Heart right ventricle (tissue), 16 donors: ENCODE results near the gene WDR83. TPM values are rescaled to one million over a fixed set of nuclear protein-coding genes. Genes with fewer than 3 reads are reported as not detected.

Source experiments
- ATAC-seq, 8 donors: fragments of 200-7000 bp; cut with Tn5 transposase; one replicate each; pipeline ENCODE4 v1.9.1; 2020; ENCODE audit warnings: mild to moderate bottlenecking in 8 of 8, moderate library complexity in 8 of 8, moderate number of reproducible peaks in 1 of 8
- DNase-seq, 2 donors: peaks; one replicate each; pipeline ENCODE4 v3.0.0-alpha.2; 2020
- H3K27ac ChIP-seq, 10 donors: fragments of 200-600 bp; sonication (generic) in 2 of 10; one replicate each; pipeline versions ENCODE4 v1.5.0 to v1.8.0; 2020 to 2022; ENCODE audit warnings: mild to moderate bottlenecking in 3 of 10
- H3K27me3 ChIP-seq, 7 donors: fragments of 200-600 bp; one replicate each; pipeline ENCODE4 v1.8.0; 2021 to 2022; ENCODE audit warnings: mild to moderate bottlenecking in 2 of 7
- H3K36me3 ChIP-seq, 9 donors: fragments of 200-600 bp; sonication (generic) in 1 of 9; one replicate each; pipeline versions ENCODE4 v1.5.0 to v1.8.0; 2020 to 2022; ENCODE audit warnings: mild to moderate bottlenecking in 2 of 9
- H3K4me1 ChIP-seq, 9 donors: fragments of 200-600 bp; sonication (generic) in 1 of 9; one replicate each; pipeline versions ENCODE4 v1.5.0 to v1.8.0; 2020 to 2022; ENCODE audit warnings: mild to moderate bottlenecking in 4 of 9
- H3K4me3 ChIP-seq, 10 donors: fragments of 200-600 bp; sonication (generic) in 2 of 10; one replicate each; pipeline versions ENCODE4 v1.5.0 to v1.8.0; 2020 to 2022; ENCODE audit warnings: mild to moderate bottlenecking in 7 of 10, moderate library complexity in 2 of 10
- H3K9me3 ChIP-seq, 11 donors: fragments of 200-600 bp in 10 of 11; sonication (generic) in 2 of 11; one replicate each; pipeline versions ENCODE4 v1.5.0 to v1.8.0; 2013 to 2022; ENCODE audit warnings: mild to moderate bottlenecking in 2 of 11, control low read depth in 1 of 11, moderate library complexity in 1 of 11
- WGBS, 2 donors: extraction: QIAGEN DNeasy Blood & Tissue Kit; methylation state at CpG; one replicate each; pipeline ENCODE4 v1.1.7; 2013; ENCODE audit warnings: inconsistent platforms in 1 of 2; 5-methylcytosine and 5-hydroxymethylcytosine counted together
- intact Hi-C, 10 donors: fragments of 100-400 bp; cut with DNase I; formaldehyde crosslinking; loops; one replicate each; pipeline versions ENCODE4 v1.11.1 to v1.14.2; 2022
- polyA plus RNA-seq, 2 donors: library from polyadenylated mRNA; stranded (reverse); fragments of 200-250 nt; gene quantifications; one replicate each; pipeline ENCODE4 v1.2.3, GENCODE V29; 2013
- total RNA-seq, 10 donors: library from RNA; stranded (reverse); fragmentation: NEBNext Ultra II Directional in 3 of 10; extraction: Animal tissue kit (Norgen Biotek cat#: 25700) in 3 of 10; gene quantifications; one replicate each; pipeline versions ENCODE4 v1.2.1 to v1.2.4, GENCODE V29; 2021 to 2023
- TF ChIP-seq, protein P1 (sequence below), 9 donors: fragments of 200-600 bp; sonication (generic) in 2 of 9; IDR thresholded peaks; one replicate each; pipeline versions ENCODE4 v1.5.0 to v1.8.0; 2021 to 2022; ENCODE audit warnings: antibody characterized with exemption in 9 of 9, mild to moderate bottlenecking in 5 of 9, moderate library complexity in 1 of 9
- donor health status: Arrhythmogenic right ventricular cardiomyopathy.
- donor health status: ischemic (EF 13 %, LVEDD 7.1; RV severe dilation, severe dysfunction).
- donor health status: healthy with polysubstance abuse.
- donor health status: DM: no; HTN: yes; CAD: no.
- donor health status: DM: no; HTN: no; CAD: no.
- donor health status: ischemic (EF 25% LVEDD 6.9; RV normal size, moderate dysfunction).
- donor health status: ischemic (EF 25% LVEDD 5.7; RV mildly dilated, moderate dysfunction).
- donor health status: healthy.
- donor health status: DM: yes; HTN: yes; CAD: no.
- donor health status: Ischemic cardiomyopathy.
- donor health status: ischemic (EF 35%, LVEDD 5.7; RV mildly dilated, moderate dysfunction).
- donor health status: nonischemic (EF 11% LVEDD 7.7; RV severe dilation, severe dysfunction).
- donor health status: DM: yes; HTN: yes; CAD: no.
- donor health status: PGD.
- donor health status: ischemic (EF 29% LVEDD 5.4; RV normal size, mild dysfunction).
- donor health status: nonischemic (EF 23%, LVEDD 6.1; RV moderate dilation, normal function).

The WDR83 gene
- total and polyA plus RNA-seq, 12 donors, result 5.5 to 19.7 (median 8.1) TPM

GRCh38 chr19:12681074-12681987, 14.7 kb downstream of the WDR83 start, which contains the start of gene DHPS:
Gene DHPS, minus strand, starts transcription at chr19:12681880. Its CDS starts 114 bp downstream, at chr19:12681766.
- H3K27me3 ChIP-seq, result no peaks in the 10 kb centered on the region
- H3K36me3 ChIP-seq, result peaks cover 0 to 39% (median 29%) of the 10 kb centered on the region in 9 donors
- TF ChIP-seq, protein P1, sequence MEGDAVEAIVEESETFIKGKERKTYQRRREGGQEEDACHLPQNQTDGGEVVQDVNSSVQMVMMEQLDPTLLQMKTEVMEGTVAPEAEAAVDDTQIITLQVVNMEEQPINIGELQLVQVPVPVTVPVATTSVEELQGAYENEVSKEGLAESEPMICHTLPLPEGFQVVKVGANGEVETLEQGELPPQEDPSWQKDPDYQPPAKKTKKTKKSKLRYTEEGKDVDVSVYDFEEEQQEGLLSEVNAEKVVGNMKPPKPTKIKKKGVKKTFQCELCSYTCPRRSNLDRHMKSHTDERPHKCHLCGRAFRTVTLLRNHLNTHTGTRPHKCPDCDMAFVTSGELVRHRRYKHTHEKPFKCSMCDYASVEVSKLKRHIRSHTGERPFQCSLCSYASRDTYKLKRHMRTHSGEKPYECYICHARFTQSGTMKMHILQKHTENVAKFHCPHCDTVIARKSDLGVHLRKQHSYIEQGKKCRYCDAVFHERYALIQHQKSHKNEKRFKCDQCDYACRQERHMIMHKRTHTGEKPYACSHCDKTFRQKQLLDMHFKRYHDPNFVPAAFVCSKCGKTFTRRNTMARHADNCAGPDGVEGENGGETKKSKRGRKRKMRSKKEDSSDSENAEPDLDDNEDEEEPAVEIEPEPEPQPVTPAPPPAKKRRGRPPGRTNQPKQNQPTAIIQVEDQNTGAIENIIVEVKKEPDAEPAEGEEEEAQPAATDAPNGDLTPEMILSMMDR (IDR thresholded peaks at IDR 0.05), result no peak
- intact Hi-C loops, result loop anchor here in 1 of 10 donors (5.0 kb wide), 1 partner anchor 41 kb away; the partner anchor contains the start of gene TNPO2
- 0% methylated on average over 68 of the region's 68 CpGs for WGBS, 2 donors
- H3K4me3 ChIP-seq, result peak within 1 kb of the TSS; percentile 71 to 100 (median 82)
- H3K4me1 ChIP-seq, result peaks cover 0 to 29% (median 13%) of the 10 kb centered on the region in 9 donors
- no peaks in the 10 kb centered on the region for H3K9me3 ChIP-seq
- peak within 1 kb of the TSS; percentile 91 to 98 (median 94) for H3K27ac ChIP-seq
- DNase-seq (peak; percentile 85 to 97), ATAC-seq (peak; percentile 89 to 96 (median 94))

DNA sequence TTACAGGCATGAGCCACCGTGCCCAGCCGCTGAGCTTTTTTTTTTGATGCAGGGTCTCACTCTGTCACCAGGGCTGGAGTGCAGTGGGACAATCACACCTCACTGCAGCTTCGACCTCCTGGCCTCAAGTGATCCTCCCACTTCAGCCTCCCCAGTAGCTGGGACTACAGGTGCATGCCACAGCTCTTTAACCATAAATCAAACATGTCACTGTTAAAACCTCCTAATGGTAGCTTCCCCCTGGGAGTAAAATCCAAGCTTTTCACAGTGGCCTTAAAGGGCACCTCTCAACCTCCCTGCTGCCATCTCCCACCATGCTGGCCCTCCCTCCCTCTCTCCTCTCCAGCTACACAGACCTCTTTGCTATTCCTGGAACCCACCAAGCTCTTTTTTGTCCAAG, 19.2 kb downstream of the WDR83 start:
- Histone ChIP-seq H3K27me3 (no peaks in the 10 kb centered on the region), H3K9me3 (no peaks in the 10 kb centered on the region), H3K4me1 (peaks cover 0 to 8% (median 4%) of the 10 kb centered on the region in 9 donors), H3K36me3 (peaks cover 0 to 4% (median 0%) of the 10 kb centered on the region in 9 donors), H3K4me3 (no peak overlapping the region), H3K27ac (no peak overlapping the region)
- WGBS, 2 donors, result 76 to 82% methylated on average over 3 of the region's 3 CpGs
- TF ChIP-seq, protein P1 (IDR thresholded peaks at IDR 0.05), result no peak
- DNase-seq, result no peak
- intact Hi-C loops, result no loop called here
- ATAC-seq, result no peak

- 83 to 88% methylated on average over 9 of the region's 9 CpGs for WGBS, 2 donors
- DNase-seq, result no peak
- peaks cover 0 to 4% (median 0%) of the 10 kb centered on the region in 9 donors for H3K36me3 ChIP-seq
- no peaks in the 10 kb centered on the region for H3K9me3 ChIP-seq
- no peak within 1 kb of the TSS for H3K27ac ChIP-seq
- H3K4me3 ChIP-seq, result no peak within 1 kb of the TSS
- TF ChIP-seq, protein P1 (IDR thresholded peaks at IDR 0.05), result no peak
- intact Hi-C loops, result no loop called here
- no peaks in the 10 kb centered on the region for H3K27me3 ChIP-seq
- ATAC-seq, result no peak
- H3K4me1 ChIP-seq, result no peaks in the 10 kb centered on the region
Observed at GRCh38 chr19:12687496-12688196, 21.0 kb downstream of the WDR83 start, which contains the start of gene GNG14. Gene GNG14, plus strand, starts transcription at chr19:12687998. Its CDS starts 51 bp downstream, at chr19:12688049.

GRCh38 chr19:12689012-12689411, 22.4 kb downstream of the WDR83 start:
- H3K27me3 ChIP-seq, result no peaks in the 10 kb centered on the region
- no peaks in the 10 kb centered on the region for H3K9me3 ChIP-seq
- H3K27ac ChIP-seq, result no peak overlapping the region
- TF ChIP-seq, protein P1 (IDR thresholded peaks at IDR 0.05), result no peak
- intact Hi-C loops, result no loop called here
- peaks cover 0 to 4% (median 0%) of the 10 kb centered on the region in 9 donors for H3K36me3 ChIP-seq
- ATAC-seq, result no peak
- no peak for DNase-seq
- no peak overlapping the region for H3K4me3 ChIP-seq
- H3K4me1 ChIP-seq, result no peaks in the 10 kb centered on the region
- 90 to 96% methylated on average over 12 of the region's 12 CpGs for WGBS, 2 donors
